SK-N-SH (cell line): ENCODE data around the gene ABCA1. TPM values are rescaled to one million over a fixed set of nuclear protein-coding genes. Genes with fewer than 3 reads are reported as not detected.

Experiments used
- CTCF ChIA-PET: fragments of 300-600, 350-600 bp; formaldehyde crosslinking; extraction: SDS; loops from one replicate; lab custom pipeline; 2021; lab: Yijun Ruan, JAX
- POLR2A ChIA-PET: fragments of 350-600 bp; sonication (Branson Sonifier 250); formaldehyde crosslinking; extraction: SDS; loops from one replicate; lab custom pipeline; 2020; ENCODE audit warnings: antibody characterized with exemption, inconsistent platforms; lab: Yijun Ruan, JAX
- DNase-seq: peaks from one replicate; pipeline ENCODE4 v3.0.0; 2012
- H2AFZ ChIP-seq: fragments of 200-600 bp; sonication (generic); 2 replicates; pipeline ENCODE4 v1.8.1; 2016; ENCODE audit warnings: antibody characterized with exemption, mild to moderate bottlenecking, low read depth
- H3F3A ChIP-seq: fragments of 200-600 bp; sonication (generic); replicated peaks from 2 replicates; pipeline ENCODE3; 2016; ENCODE audit warnings: antibody characterized with exemption, mild to moderate bottlenecking; ENCODE audit not compliant: insufficient read depth
- H3K27ac ChIP-seq, 2 experiments: fragments of 200-500 bp in 1 of 2; fragments of 200-600 bp in 1 of 2; sonication (Bioruptor generic) in 1 of 2; sonication (generic), shearing (Covaris generic) in 1 of 2; 2 replicates each; pipeline versions ENCODE4 v1.5.1 to v1.6.1; 2014 to 2016; ENCODE audit warnings: low read depth in 2 of 2, inconsistent platforms in 1 of 2, low read length in 1 of 2, mild to moderate bottlenecking in 1 of 2, mixed read lengths in 1 of 2
- H3K27me3 ChIP-seq: fragments of 200-600 bp; sonication (generic), shearing (Covaris generic); 2 replicates; pipeline ENCODE4 v1.6.1; 2016; ENCODE audit warnings: mixed run types; ENCODE audit not compliant: insufficient read depth
- H3K36me3 ChIP-seq, 2 experiments: fragments of 200-500 bp in 1 of 2; fragments of 200-600 bp in 1 of 2; sonication (Bioruptor generic) in 1 of 2; sonication (generic) in 1 of 2; replicated peaks in 1 of 2; 2 replicates each; pipeline versions ENCODE3 to v1.5.1; 2014 to 2016; ENCODE audit warnings: low read length in 1 of 2, mild to moderate bottlenecking in 1 of 2; ENCODE audit not compliant: insufficient read depth in 2 of 2, control insufficient read depth in 1 of 2
- H3K4me1 ChIP-seq, 2 experiments: fragments of 200-500 bp in 1 of 2; fragments of 200-600 bp in 1 of 2; sonication (Bioruptor generic) in 1 of 2; sonication (generic), shearing (Covaris generic) in 1 of 2; 2 replicates each; pipeline versions ENCODE4 v1.5.1 to v1.6.1; 2014 to 2016; ENCODE audit warnings: low read depth in 1 of 2, low read length in 1 of 2, mixed run types in 1 of 2; ENCODE audit not compliant: insufficient read depth in 2 of 2, control insufficient read depth in 1 of 2
- H3K4me2 ChIP-seq: fragments of 200-600 bp; sonication (generic), shearing (Covaris generic); 2 replicates; pipeline ENCODE4 v1.6.1; 2017; ENCODE audit warnings: mixed run types
- H3K4me3 ChIP-seq, 2 experiments: fragments of 200-500 bp in 1 of 2; fragments of 200-600 bp in 1 of 2; sonication (Bioruptor generic) in 1 of 2; sonication (generic), shearing (Covaris generic) in 1 of 2; 2 replicates each; pipeline versions ENCODE4 v1.5.1 to v1.8.1; 2014 to 2016; ENCODE audit warnings: low read depth in 2 of 2, inconsistent platforms in 1 of 2, low read length in 1 of 2, mild to moderate bottlenecking in 1 of 2, mixed read lengths in 1 of 2, moderate library complexity in 1 of 2
- H3K79me2 ChIP-seq: fragments of 200-600 bp; sonication (generic); 2 replicates; pipeline ENCODE4 v1.8.1; 2017; ENCODE audit warnings: mild to moderate bottlenecking; ENCODE audit not compliant: insufficient read depth
- H3K9ac ChIP-seq: fragments of 200-600 bp; sonication (generic); 2 replicates; pipeline ENCODE4 v1.6.1; 2017; ENCODE audit warnings: mixed run types
- H3K9me2 ChIP-seq: fragments of 200-600 bp; sonication (generic); 2 replicates; pipeline ENCODE4 v1.6.1; 2017; ENCODE audit warnings: mixed run types
- H3K9me3 ChIP-seq: fragments of 200-600 bp; sonication (generic); 2 replicates; pipeline ENCODE4 v1.6.1; 2017; ENCODE audit warnings: mixed run types, mild to moderate bottlenecking, moderate library complexity
- H4K20me1 ChIP-seq: fragments of 200-600 bp; sonication (generic); 2 replicates; pipeline ENCODE4 v1.6.1; 2017; ENCODE audit warnings: mild to moderate bottlenecking, mixed run types; ENCODE audit not compliant: insufficient read depth
- CHD2 ChIP-seq: fragments of 150-350 bp; IDR thresholded peaks from 2 replicates; pipeline ENCODE4 v1.6.1; 2018; ENCODE audit warnings: low read length; ENCODE audit not compliant: partially characterized antibody
- EP300 ChIP-seq, 2 experiments: IDR thresholded peaks; 2 replicates each; pipeline versions ENCODE4 v1.4.0 to v1.6.1; 2012; ENCODE audit warnings: borderline replicate concordance in 1 of 2, low read depth in 1 of 2, low read length in 1 of 2
- FOSL2 ChIP-seq: IDR thresholded peaks from 2 replicates; pipeline ENCODE4 v1.4.0; 2012; ENCODE audit warnings: low read depth, mild to moderate bottlenecking, moderate library complexity, borderline replicate concordance
- FOXJ3 ChIP-seq: sonication (generic); formaldehyde crosslinking; IDR thresholded peaks from 2 replicates; pipeline ENCODE4 v1.5.1; 2020; ENCODE audit warnings: mild to moderate bottlenecking, missing genetic modification reagents
- FOXM1 ChIP-seq: IDR thresholded peaks from 2 replicates; pipeline ENCODE4 v1.4.0; 2012; ENCODE audit warnings: low read depth, mild to moderate bottlenecking
- GATA2 ChIP-seq: sonication (generic); formaldehyde crosslinking; IDR thresholded peaks from 2 replicates; pipeline ENCODE4 v1.5.0; 2020; ENCODE audit warnings: mild to moderate bottlenecking, missing genetic modification reagents
- MEF2A ChIP-seq: IDR thresholded peaks from 2 replicates; pipeline ENCODE4 v1.4.0; 2012; ENCODE audit warnings: low read depth, borderline replicate concordance
- RFX5 ChIP-seq: IDR thresholded peaks from 2 replicates; pipeline ENCODE4 v1.6.1; 2012; ENCODE audit warnings: mild to moderate bottlenecking, improper control_type of control experiment, low read length
- SMC3 ChIP-seq: IDR thresholded peaks from 2 replicates; pipeline ENCODE4 v1.6.1; 2012; ENCODE audit warnings: low read depth, low read length, improper control_type of control experiment
- TCF12 ChIP-seq: IDR thresholded peaks from 2 replicates; pipeline ENCODE4 v1.4.0; 2012
- ZBTB33 ChIP-seq: IDR thresholded peaks from 2 replicates; pipeline ENCODE4 v1.4.0; 2012; ENCODE audit warnings: low read depth, borderline replicate concordance
- WGBS: methylation state at CpG from one replicate; pipeline ENCODE4 v1.1.6; 2017; ENCODE audit warnings: low lambda C conversion rate; 5-methylcytosine and 5-hydroxymethylcytosine counted together
- polyA plus RNA-seq, 3 experiments: library from polyadenylated mRNA; depleted of rRNA; stranded (reverse); fragments of >200 nt; gene quantifications; 2 replicates each; pipeline ENCODE4 v1.2.3, GENCODE V29; 2012
- TF ChIP-seq, protein P1 (sequence below): IDR thresholded peaks from 2 replicates; pipeline ENCODE4 v1.4.0; 2012; ENCODE audit warnings: low read depth
- TF ChIP-seq, protein P2 (sequence below): IDR thresholded peaks from 2 replicates; pipeline ENCODE4; 2012

Gene ABCA1
- polyA plus RNA-seq, 1 of the 3 experiments (the other 2 are of a cell fraction), result 5.3 TPM

DNA sequence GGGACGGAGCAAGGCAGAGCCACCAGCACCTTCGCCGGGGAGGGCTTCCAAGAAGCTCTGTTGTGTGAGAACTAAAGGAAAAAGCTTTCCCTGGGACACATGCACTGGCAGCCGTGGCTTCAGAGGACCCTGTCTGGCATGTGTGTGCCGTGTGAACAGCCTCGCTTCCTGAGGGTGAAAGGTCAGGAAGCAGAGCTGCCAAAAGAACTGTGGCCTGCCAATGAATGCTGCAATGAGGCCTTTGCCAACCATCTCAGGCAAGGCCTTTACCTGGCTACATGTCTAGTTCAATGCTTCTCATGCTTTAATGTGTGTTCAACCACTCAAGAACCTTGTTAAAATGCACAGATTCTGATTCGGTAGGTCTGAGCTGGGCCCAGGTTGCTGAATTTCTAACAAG lies 110.5 kb downstream of the ABCA1 start:
- whole genome bisulfite sequencing, result 87% methylated on average over 6 of the region's 7 CpGs
- Histone ChIP-seq H2AFZ (no peak overlapping the region), H3F3A (no peaks in the 10 kb centered on the region), H3K4me2 (no peak overlapping the region), H3K9me3 (no peaks in the 10 kb centered on the region), H3K36me3 (peaks cover 18 to 66% of the 10 kb centered on the region in 2 experiments), H3K4me3 (no peak overlapping the region), H3K4me1 (peaks cover 0 to 4% of the 10 kb centered on the region in 2 experiments; a peak in 1 of 4 replicates), H3K27ac (no peak overlapping the region), H3K27me3 (no peaks in the 10 kb centered on the region), H3K9ac (no peak overlapping the region), H3K79me2 (no peaks in the 10 kb centered on the region), H4K20me1 (no peaks in the 10 kb centered on the region), H3K9me2 (no peaks in the 10 kb centered on the region)
- ChIA-PET POLR2A (no interaction called here), CTCF (interaction anchor here (0.7 to 3.8 kb wide), 3 partner anchors 9 to 87 kb away, joined by 3 to 21 read pairs (median 3); no protein-coding TSS in a partner anchor)
- no peak for DNase-seq
- TF ChIP-seq, protein P1, sequence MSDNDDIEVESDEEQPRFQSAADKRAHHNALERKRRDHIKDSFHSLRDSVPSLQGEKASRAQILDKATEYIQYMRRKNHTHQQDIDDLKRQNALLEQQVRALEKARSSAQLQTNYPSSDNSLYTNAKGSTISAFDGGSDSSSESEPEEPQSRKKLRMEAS, result no peak
- TF ChIP-seq CHD2, result no peak
- no peak for TF ChIP-seq FOXJ3 (CRISPR knock-in tag)
- TF ChIP-seq RFX5, result no peak
- no peak for TF ChIP-seq TCF12
- no peak for TF ChIP-seq FOSL2
- no peak for TF ChIP-seq ZBTB33

GRCh38 chr9:104815851-104816565 lies 111.9 kb downstream of the ABCA1 start:
- TF ChIP-seq GATA2 (CRISPR knock-in tag) (no peak), MEF2A (no peak), ZBTB33 (no peak), SMC3 (no peak), FOSL2 (no peak), FOXM1 (no peak), EP300 (IDR thresholded peaks at IDR 0.05; ENCODE audit: borderline replicate concordance in 1 of 2, low read depth in 1 of 2, low read length in 1 of 2) (no peak)
- TF ChIP-seq, protein P2, sequence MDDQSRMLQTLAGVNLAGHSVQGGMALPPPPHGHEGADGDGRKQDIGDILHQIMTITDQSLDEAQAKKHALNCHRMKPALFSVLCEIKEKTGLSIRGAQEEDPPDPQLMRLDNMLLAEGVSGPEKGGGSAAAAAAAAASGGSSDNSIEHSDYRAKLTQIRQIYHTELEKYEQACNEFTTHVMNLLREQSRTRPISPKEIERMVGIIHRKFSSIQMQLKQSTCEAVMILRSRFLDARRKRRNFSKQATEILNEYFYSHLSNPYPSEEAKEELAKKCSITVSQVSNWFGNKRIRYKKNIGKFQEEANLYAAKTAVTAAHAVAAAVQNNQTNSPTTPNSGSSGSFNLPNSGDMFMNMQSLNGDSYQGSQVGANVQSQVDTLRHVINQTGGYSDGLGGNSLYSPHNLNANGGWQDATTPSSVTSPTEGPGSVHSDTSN, result no peak
- TF ChIP-seq, all 33 proteins: peak for 0
- Histone ChIP-seq H3K36me3 (peaks cover 18 to 63% of the 10 kb centered on the region in 2 experiments), H3K4me1 (peaks cover 0 to 4% of the 10 kb centered on the region in 2 experiments; a peak in 1 of 4 replicates), H3K9me3 (no peaks in the 10 kb centered on the region), H3K4me3 (no peak overlapping the region), H4K20me1 (no peaks in the 10 kb centered on the region), H3K9ac (no peak overlapping the region), H3F3A (no peaks in the 10 kb centered on the region), H3K9me2 (no peaks in the 10 kb centered on the region), H3K27me3 (no peaks in the 10 kb centered on the region), H3K27ac (no peak overlapping the region), H2AFZ (no peak overlapping the region), H3K79me2 (no peaks in the 10 kb centered on the region), H3K4me2 (no peak overlapping the region)
- no peak for DNase-seq
- ChIA-PET POLR2A (no interaction called here), CTCF (interaction anchor here (1.5 to 1.7 kb wide), 3 partner anchors 12 to 48 kb away, joined by 3 to 5 read pairs (median 4); no protein-coding TSS in a partner anchor)
- 86% methylated on average over 7 of the region's 7 CpGs for WGBS
